T-helper 2 cell treated with Interferon-gamma antibody and Interleukin-4, amounts not matched to agents 5 μg/mL and 100 μg/mL, for 36 hours (primary cell): ENCODE results near the gene UCP3.

Experiments
- DNase-seq: peaks from one replicate; pipeline ENCODE4 v3.0.0; 2021; ENCODE audit warnings: low spot score
- H3K27ac Mint-ChIP-seq: one replicate; pipeline ENCODE4 v1.8.0; 2021; ENCODE audit warnings: mild to moderate bottlenecking, mixed read lengths
- H3K27me3 Mint-ChIP-seq: one replicate; pipeline ENCODE4 v1.8.0; 2021; ENCODE audit warnings: low read depth, mixed read lengths
- H3K36me3 Mint-ChIP-seq: one replicate; pipeline ENCODE4 v1.8.0; 2021; ENCODE audit warnings: low read depth, mixed read lengths
- H3K4me1 Mint-ChIP-seq: one replicate; pipeline ENCODE4 v1.8.0; 2021; ENCODE audit warnings: low read depth, mixed read lengths
- H3K4me3 Mint-ChIP-seq: one replicate; pipeline ENCODE4 v1.8.0; 2022; ENCODE audit warnings: mild to moderate bottlenecking, moderate library complexity, mixed read lengths
- H3K9me3 Mint-ChIP-seq: one replicate; pipeline ENCODE4 v1.8.0; 2021; ENCODE audit warnings: mixed read lengths

Gene UCP3

DNA sequence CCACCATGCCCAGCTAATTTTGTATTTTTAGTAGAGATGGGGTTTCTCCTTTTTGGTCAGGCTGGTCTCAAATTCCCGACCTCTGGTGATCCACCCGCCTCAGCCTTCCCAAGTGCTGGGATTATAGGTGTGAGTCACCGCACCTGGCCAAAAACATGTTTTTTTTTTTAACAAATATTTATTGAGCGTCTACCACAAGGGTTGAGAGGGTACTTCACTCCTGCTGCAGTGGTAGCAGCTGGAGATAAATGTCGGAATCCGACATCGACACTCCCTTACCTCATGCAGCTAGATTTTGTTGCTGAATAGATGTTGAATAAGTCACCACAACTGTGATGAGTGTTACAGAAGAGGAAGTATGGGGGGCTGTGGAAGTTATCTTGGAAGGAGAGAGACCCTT is 57.1 kb downstream of the UCP3 start:
- Mint-ChIP-seq H3K4me3 (no peak overlapping the region), H3K27me3 (no peaks in the 10 kb centered on the region), H3K4me1 (no peaks in the 10 kb centered on the region), H3K36me3 (no peaks in the 10 kb centered on the region), H3K9me3 (no peaks in the 10 kb centered on the region), H3K27ac (no peak overlapping the region)
- DNase-seq, result no peak

- Mint-ChIP-seq H3K9me3 (no peaks in the 10 kb centered on the region), H3K4me3 (no peak within 1 kb of the TSS), H3K27me3 (no peaks in the 10 kb centered on the region), H3K27ac (no peak within 1 kb of the TSS), H3K36me3 (no peaks in the 10 kb centered on the region), H3K4me1 (no peaks in the 10 kb centered on the region)
- no peak for DNase-seq
These were observed 57.8 kb downstream of the UCP3 start, which contains the start of gene DNAJB13 for GRCh38 chr11:73950869-73951710. TSS of gene DNAJB13 (plus strand) at chr11:73951026. CDS start at chr11:73951070, 44 bp downstream.
